ENCODE measurements around the gene ZFP36L1. TPM values are rescaled to one million over a fixed set of nuclear protein-coding genes. Genes with fewer than 3 reads are reported as not detected.

The ZFP36L1 gene
- polyA plus RNA-seq, 1 experiment = 52.7 TPM

DNA sequence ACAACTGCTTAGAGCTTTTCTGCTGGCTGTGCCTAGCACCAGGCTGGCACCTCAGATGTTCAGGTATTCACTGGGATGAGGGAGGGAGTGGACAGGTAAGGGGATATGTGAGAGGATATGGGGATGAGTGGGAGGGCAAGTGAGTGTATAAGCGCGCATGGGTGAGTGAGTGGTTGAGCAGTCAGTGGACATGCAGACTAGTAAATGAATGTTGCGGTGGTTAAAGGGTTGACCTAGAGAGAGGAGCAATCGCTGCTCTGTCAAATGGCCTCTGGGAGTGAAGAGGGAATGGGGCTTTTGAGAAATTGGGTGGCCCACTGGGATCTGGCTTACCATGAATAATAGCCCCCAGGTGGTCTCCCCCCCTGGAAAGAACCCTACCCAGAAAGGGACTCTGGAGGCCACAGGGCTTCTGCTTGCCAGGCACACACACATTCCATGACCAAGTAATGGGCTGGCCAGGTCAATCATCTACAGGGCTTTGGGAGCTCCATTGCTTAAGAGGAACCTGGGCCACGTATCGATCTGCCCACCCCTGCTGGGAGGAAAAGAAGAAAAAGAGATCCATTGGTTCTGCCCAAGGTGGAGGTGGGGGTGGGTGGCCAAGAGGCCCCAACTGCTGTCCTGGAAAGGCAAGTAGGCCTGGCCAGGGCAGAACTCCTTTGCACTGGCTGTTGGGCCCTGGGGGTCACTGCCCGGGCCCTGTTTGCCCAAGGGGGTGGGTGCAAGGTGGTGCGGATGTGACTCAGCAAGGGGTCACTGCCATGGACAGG lies 30.8 kb upstream of the ZFP36L1 start:
- Histone ChIP-seq H3K4me3 (ENCODE audit: low read depth, low read length) (no peak overlapping the region), H3K36me3 (ENCODE audit: control insufficient read depth, insufficient read depth, low read length) (no peaks in the 10 kb centered on the region), H3K27me3 (ENCODE audit: control insufficient read depth, insufficient read depth, low read length) (no peaks in the 10 kb centered on the region)
- ChIA-PET POLR2A (no interaction called here), CTCF (interaction anchor here (0.7 to 6.7 kb wide), 10 partner anchors 8 to 942 kb away, joined by 3 to 37 read pairs (median 6); no protein-coding TSS in a partner anchor)
- no peak for TF ChIP-seq CTCF (IDR thresholded peaks at IDR 0.05; ENCODE audit: insufficient read depth, low read depth, low read length)
- no peak for DNase-seq (ENCODE audit: low read depth)

GRCh38 chr14:68822926-68823325 lies 30.1 kb upstream of the ZFP36L1 start:
- H3K36me3 ChIP-seq (ENCODE audit: control insufficient read depth, insufficient read depth, low read length) = no peaks in the 10 kb centered on the region
- POLR2A ChIA-PET = no interaction called here
- TF ChIP-seq CTCF (IDR thresholded peaks at IDR 0.05; ENCODE audit: insufficient read depth, low read depth, low read length) = no peak
- CTCF ChIA-PET = interaction anchor here (0.7 to 6.7 kb wide), 2 partner anchors 20 to 276 kb away, joined by 3 to 37 read pairs; no protein-coding TSS in a partner anchor
- H3K27me3 ChIP-seq (ENCODE audit: control insufficient read depth, insufficient read depth, low read length) = no peaks in the 10 kb centered on the region
- DNase-seq (ENCODE audit: low read depth) = no peak
- no peak overlapping the region for H3K4me3 ChIP-seq (ENCODE audit: low read depth, low read length)

DNA sequence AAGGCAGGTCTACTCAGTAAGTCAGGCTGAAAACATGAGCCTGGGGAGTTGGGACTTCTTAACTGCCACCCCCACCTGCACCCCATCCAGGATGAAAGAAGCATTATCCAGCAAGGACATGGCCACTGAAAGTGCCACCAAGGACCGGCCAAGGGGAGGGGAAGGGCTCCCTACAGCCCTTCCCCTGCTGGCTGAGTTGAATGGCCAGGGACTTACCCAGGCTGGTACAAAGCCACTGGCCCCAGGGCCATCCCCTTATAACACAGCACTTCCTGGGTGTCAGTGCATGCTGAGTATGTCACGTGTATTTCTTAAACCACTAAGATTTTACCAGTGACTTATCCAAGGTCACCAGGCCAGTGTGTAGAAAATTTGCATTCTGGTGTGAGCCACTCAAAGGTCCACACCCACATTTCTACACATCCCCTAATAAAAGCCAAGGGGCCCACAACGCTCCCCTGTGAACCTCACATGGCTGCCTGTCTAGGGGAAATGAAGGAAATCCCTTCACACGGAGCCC lies 29.3 kb upstream of the ZFP36L1 start:
- TF ChIP-seq CTCF (IDR thresholded peaks at IDR 0.05; ENCODE audit: insufficient read depth, low read depth, low read length) = no peak
- no peak for DNase-seq (ENCODE audit: low read depth)
- Histone ChIP-seq H3K4me3 (ENCODE audit: low read depth, low read length) (no peak overlapping the region), H3K36me3 (ENCODE audit: control insufficient read depth, insufficient read depth, low read length) (no peaks in the 10 kb centered on the region), H3K27me3 (ENCODE audit: control insufficient read depth, insufficient read depth, low read length) (no peaks in the 10 kb centered on the region)
- ChIA-PET POLR2A (no interaction called here), CTCF (interaction anchor here (6.7 kb wide), 1 partner anchor 21 kb away, joined by 37 read pairs; no protein-coding TSS in a partner anchor)

DNA sequence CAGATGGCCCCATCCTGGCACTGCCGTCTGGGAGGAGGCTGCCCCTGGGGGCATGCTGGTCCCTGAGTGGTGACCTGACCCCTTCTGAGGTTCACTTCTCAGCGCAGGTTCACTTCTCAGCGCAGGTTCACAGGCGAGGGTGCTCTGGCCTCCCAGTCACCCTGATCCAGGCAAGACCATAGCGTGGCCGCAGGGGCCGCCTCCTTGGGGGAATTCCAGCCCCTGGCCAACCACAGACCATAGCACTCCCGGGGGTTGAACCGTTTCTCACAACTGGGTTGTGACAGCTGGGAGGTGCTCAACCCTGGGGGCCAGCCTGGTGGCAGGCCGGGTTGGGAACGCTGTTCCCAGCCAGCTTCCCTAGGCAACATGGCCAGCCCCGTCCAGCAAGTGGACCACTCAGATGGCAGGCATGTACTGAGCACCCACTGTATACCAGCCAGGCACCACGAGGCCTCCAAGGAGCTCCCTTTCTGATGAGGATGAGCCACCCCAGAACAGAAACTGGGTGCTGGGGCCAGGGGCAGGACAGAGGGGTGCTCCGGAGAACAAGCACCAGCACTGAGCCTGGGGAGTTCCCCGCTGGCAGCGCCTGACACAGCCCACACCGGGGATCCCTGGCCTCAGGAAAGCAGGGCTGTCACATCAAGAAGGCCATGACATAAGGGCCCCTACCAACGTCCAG lies 28.3 kb upstream of the ZFP36L1 start:
- no peaks in the 10 kb centered on the region for H3K36me3 ChIP-seq (ENCODE audit: control insufficient read depth, insufficient read depth, low read length)
- no peak for TF ChIP-seq CTCF (IDR thresholded peaks at IDR 0.05; ENCODE audit: insufficient read depth, low read depth, low read length)
- H3K27me3 ChIP-seq (ENCODE audit: control insufficient read depth, insufficient read depth, low read length) = no peaks in the 10 kb centered on the region
- ChIA-PET CTCF (interaction anchor here (1.3 to 12.0 kb wide), 4 partner anchors 22 to 937 kb away, joined by 3 to 139 read pairs (median 21); no protein-coding TSS in a partner anchor), POLR2A (no interaction called here)
- no peak for DNase-seq (ENCODE audit: low read depth)
- no peak overlapping the region for H3K4me3 ChIP-seq (ENCODE audit: low read depth, low read length)

DNA sequence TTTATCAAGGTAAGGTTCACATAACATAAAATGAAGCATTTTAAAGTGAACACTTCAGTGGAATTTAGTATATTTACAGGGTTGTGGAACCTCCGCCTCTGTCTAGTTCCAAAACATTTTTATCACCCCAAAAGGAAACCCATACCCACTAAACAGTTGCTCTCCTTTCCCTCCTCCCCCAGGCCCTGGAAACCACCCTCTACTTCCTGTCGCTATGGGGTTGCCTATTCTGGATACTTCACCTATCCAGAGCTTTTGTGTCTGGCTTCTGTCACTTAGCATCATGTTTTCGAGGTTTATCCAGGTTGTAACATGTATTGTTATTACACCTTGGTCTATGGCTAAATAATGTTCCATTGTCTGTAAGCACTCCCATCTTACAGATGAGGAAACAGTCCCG lies 27.7 kb upstream of the ZFP36L1 start:
- no peak for DNase-seq (ENCODE audit: low read depth)
- no peaks in the 10 kb centered on the region for H3K36me3 ChIP-seq (ENCODE audit: control insufficient read depth, insufficient read depth, low read length)
- CTCF ChIA-PET = interaction anchor here (1.3 to 12.0 kb wide), 3 partner anchors 572 to 936 kb away, joined by 3 to 139 read pairs (median 5); no protein-coding TSS in a partner anchor
- POLR2A ChIA-PET = no interaction called here
- no peak overlapping the region for H3K4me3 ChIP-seq (ENCODE audit: low read depth, low read length)
- TF ChIP-seq CTCF (IDR thresholded peaks at IDR 0.05; ENCODE audit: insufficient read depth, low read depth, low read length) = no peak
- no peaks in the 10 kb centered on the region for H3K27me3 ChIP-seq (ENCODE audit: control insufficient read depth, insufficient read depth, low read length)

Measured in BJ (cell line).